ENCODE data around the gene LRRN3.

Gene LRRN3

DNA sequence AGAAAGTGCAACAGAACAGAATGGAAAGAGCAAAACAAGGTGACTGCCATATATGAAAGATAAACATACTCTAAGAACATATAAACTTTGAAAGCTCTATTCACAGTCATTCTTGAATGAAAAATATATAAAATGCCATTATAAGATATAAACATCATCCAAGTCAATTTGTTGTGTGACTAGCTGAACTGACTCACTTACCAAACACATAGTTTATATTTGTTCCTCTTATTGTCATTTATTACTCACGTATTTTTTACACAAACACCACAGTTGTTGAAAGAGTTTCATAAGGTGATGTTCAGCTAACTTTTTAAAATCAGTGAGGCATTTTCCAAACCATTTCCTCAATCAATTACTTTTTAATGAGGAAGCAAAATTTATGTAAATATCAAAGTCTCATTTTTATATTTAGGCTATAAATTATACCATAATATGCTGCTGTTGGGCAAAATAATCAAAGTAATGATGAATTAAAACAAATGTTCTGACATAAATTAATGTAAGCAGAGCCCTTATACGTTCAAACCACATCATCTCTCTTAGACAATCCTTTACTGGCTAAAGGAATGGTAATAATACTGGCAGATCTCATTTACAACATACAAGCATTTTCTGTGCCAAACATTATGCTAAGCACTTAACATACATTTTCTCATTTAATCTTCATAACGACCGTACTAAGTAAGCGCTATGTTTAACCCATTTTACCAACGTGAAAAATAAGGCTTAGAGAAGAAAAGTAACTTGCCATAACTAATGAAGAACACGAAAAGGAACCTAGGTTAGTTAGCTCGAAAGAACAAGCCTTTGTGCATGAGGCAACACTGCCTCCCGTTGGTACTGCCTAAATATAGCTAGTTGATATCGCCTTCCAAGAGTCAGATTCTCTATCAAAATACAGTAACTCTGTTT is 7.3 kb downstream of the LRRN3 start:
- no peak overlapping the region for H3K4me2 ChIP-seq (ENCODE audit: low read depth, low read length, poor library complexity, severe bottlenecking)

DNA sequence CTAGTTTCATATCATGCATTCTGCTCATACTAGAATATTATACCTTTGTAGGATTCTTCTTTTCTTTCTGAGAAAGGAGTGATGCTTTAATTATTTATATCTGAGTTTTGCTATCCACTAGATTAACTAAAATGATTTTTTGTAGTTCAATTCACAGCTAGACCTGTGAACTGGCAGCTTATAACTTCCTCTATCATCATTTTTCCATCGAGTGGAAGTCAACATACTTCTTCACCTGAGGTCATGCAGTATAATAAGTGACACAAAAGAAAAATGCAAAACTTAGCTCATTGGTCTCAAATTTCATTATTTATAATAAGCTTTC is 8.0 kb downstream of the LRRN3 start:
- no peak overlapping the region for H3K4me3 ChIP-seq (ENCODE audit: low read length, poor library complexity, severe bottlenecking)
- no peak overlapping the region for H3K9ac ChIP-seq (ENCODE audit: low read depth, low read length, poor library complexity, severe bottlenecking)
- no peaks in the 10 kb centered on the region for H3K9me2 ChIP-seq (replicated peaks; ENCODE audit: low read depth, low read length)
- no peaks in the 10 kb centered on the region for H4K20me1 ChIP-seq (ENCODE audit: insufficient read depth, low read length, poor library complexity, severe bottlenecking)
- H3K79me2 ChIP-seq (ENCODE audit: insufficient read depth, low read length): no peaks in the 10 kb centered on the region
- H2AFZ ChIP-seq (ENCODE audit: low read length): no peak overlapping the region
- no peak for TF ChIP-seq EZH2phosphoT487 (IDR thresholded peaks at IDR 0.05; ENCODE audit: borderline replicate concordance)
- TF ChIP-seq, protein P1, sequence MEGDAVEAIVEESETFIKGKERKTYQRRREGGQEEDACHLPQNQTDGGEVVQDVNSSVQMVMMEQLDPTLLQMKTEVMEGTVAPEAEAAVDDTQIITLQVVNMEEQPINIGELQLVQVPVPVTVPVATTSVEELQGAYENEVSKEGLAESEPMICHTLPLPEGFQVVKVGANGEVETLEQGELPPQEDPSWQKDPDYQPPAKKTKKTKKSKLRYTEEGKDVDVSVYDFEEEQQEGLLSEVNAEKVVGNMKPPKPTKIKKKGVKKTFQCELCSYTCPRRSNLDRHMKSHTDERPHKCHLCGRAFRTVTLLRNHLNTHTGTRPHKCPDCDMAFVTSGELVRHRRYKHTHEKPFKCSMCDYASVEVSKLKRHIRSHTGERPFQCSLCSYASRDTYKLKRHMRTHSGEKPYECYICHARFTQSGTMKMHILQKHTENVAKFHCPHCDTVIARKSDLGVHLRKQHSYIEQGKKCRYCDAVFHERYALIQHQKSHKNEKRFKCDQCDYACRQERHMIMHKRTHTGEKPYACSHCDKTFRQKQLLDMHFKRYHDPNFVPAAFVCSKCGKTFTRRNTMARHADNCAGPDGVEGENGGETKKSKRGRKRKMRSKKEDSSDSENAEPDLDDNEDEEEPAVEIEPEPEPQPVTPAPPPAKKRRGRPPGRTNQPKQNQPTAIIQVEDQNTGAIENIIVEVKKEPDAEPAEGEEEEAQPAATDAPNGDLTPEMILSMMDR (conservative IDR thresholded peaks at IDR 0.05; ENCODE audit: low read length): peak; percentile 4; the same call in 1 of the 2 replicates
- H3K4me1 ChIP-seq (ENCODE audit: insufficient read depth, low read length, poor library complexity, severe bottlenecking): no peaks in the 10 kb centered on the region
- H3K36me3 ChIP-seq (ENCODE audit: insufficient read depth, low read length): no peaks in the 10 kb centered on the region
- H3K4me2 ChIP-seq (ENCODE audit: low read depth, low read length, poor library complexity, severe bottlenecking): no peak overlapping the region
- H3K27me3 ChIP-seq (ENCODE audit: insufficient read depth, low read length, poor library complexity, severe bottlenecking): no peaks in the 10 kb centered on the region
- no peaks in the 10 kb centered on the region for H3F3A ChIP-seq (ENCODE audit: low read depth)
- no peaks in the 10 kb centered on the region for H3K9me3 ChIP-seq (ENCODE audit: insufficient read depth, low read depth, low read length)

More for the DNA sequence above, 7.3 kb downstream of the LRRN3 start:
- Histone ChIP-seq H3K9me2 (replicated peaks; ENCODE audit: low read depth, low read length) (no peaks in the 10 kb centered on the region), H3K4me3 (ENCODE audit: low read length, poor library complexity, severe bottlenecking) (no peak overlapping the region), H3F3A (ENCODE audit: low read depth) (no peaks in the 10 kb centered on the region), H2AFZ (ENCODE audit: low read length) (no peak overlapping the region), H3K4me1 (ENCODE audit: insufficient read depth, low read length, poor library complexity, severe bottlenecking) (no peaks in the 10 kb centered on the region), H4K20me1 (ENCODE audit: insufficient read depth, low read length, poor library complexity, severe bottlenecking) (no peaks in the 10 kb centered on the region), H3K9me3 (ENCODE audit: insufficient read depth, low read depth, low read length) (no peaks in the 10 kb centered on the region), H3K27me3 (ENCODE audit: insufficient read depth, low read length, poor library complexity, severe bottlenecking) (no peaks in the 10 kb centered on the region), H3K79me2 (ENCODE audit: insufficient read depth, low read length) (no peaks in the 10 kb centered on the region), H3K9ac (ENCODE audit: low read depth, low read length, poor library complexity, severe bottlenecking) (no peak overlapping the region), H3K36me3 (ENCODE audit: insufficient read depth, low read length) (no peaks in the 10 kb centered on the region)
- TF ChIP-seq EZH2phosphoT487 (IDR thresholded peaks at IDR 0.05; ENCODE audit: borderline replicate concordance): no peak
- TF ChIP-seq, protein P1 (conservative IDR thresholded peaks at IDR 0.05; ENCODE audit: low read length): peak; percentile 91

DNA sequence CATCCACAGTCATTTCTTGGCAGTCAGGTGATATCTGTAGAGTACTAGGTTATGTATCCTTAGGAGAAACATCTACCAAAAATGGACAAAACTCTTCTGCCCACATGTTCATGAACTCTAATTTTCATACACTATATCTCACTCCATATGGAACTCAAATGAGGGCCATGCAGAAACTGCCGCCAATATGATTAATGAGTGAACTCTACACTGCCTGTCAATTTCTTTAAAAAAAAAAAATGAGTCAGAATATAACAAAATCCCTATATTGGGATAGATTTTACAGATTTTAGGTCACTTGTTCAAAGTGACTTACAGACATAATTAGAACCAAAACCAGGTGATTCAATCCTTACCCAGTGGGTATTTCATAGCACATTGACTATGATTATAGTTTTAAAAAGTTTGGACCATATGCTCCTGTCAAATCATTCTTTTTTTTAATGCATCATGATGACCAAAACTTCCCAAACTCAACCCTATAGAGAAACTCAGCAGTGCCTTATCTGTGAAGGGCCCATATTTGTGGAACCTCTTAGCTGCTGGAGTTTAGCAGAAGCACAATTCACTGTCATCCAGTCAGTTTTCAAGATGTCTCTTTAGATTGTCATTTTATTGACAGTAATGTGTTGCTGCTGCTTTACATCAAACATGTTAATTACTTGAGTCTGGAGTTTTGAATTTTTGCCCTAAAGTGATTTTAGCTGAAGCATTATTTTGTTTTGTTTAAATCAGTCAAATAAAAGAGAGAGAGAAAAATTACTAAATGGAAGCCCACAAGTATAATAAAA is 11.1 kb downstream of the LRRN3 start:
- no peaks in the 10 kb centered on the region for H3K4me1 ChIP-seq (ENCODE audit: insufficient read depth, low read length, poor library complexity, severe bottlenecking)
- no peaks in the 10 kb centered on the region for H3K27me3 ChIP-seq (ENCODE audit: insufficient read depth, low read length, poor library complexity, severe bottlenecking)
- H3K79me2 ChIP-seq (ENCODE audit: insufficient read depth, low read length): no peaks in the 10 kb centered on the region
- H4K20me1 ChIP-seq (ENCODE audit: insufficient read depth, low read length, poor library complexity, severe bottlenecking): no peaks in the 10 kb centered on the region
- no peak overlapping the region for H3K9ac ChIP-seq (ENCODE audit: low read depth, low read length, poor library complexity, severe bottlenecking)
- H3K4me2 ChIP-seq (ENCODE audit: low read depth, low read length, poor library complexity, severe bottlenecking): no peak overlapping the region
- no peaks in the 10 kb centered on the region for H3K9me3 ChIP-seq (ENCODE audit: insufficient read depth, low read depth, low read length)
- no peaks in the 10 kb centered on the region for H3F3A ChIP-seq (ENCODE audit: low read depth)
- H3K9me2 ChIP-seq (replicated peaks; ENCODE audit: low read depth, low read length): no peaks in the 10 kb centered on the region
- H3K36me3 ChIP-seq (ENCODE audit: insufficient read depth, low read length): no peaks in the 10 kb centered on the region
- TF ChIP-seq EZH2phosphoT487 (IDR thresholded peaks at IDR 0.05; ENCODE audit: borderline replicate concordance): no peak
- TF ChIP-seq, protein P1 (conservative IDR thresholded peaks at IDR 0.05; ENCODE audit: low read length): no peak
- H2AFZ ChIP-seq (ENCODE audit: low read length): no peak overlapping the region
- H3K4me3 ChIP-seq (ENCODE audit: low read length, poor library complexity, severe bottlenecking): no peak overlapping the region
